WTC11 (cell line): ENCODE results near the gene TAF10. TPM values are rescaled to one million over a fixed set of nuclear protein-coding genes. Genes with fewer than 3 reads are reported as not detected.

ENCODE experiments used
- ATAC-seq: fragments of 200-7000 bp; cut with Tn5 transposase; 2 replicates; pipeline ENCODE4 v1.10.0; 2021; ENCODE audit warnings: mild to moderate bottlenecking, moderate library complexity
- CTCF ChIA-PET: fragments of 300-600 bp; sonication (Branson Sonifier 250); formaldehyde crosslinking; loops from one replicate; lab custom pipeline; 2021; ENCODE audit warnings: antibody characterized with exemption; lab: Charles Lee
- POLR2A ChIA-PET: fragments of 350-600 bp; sonication (Branson Sonifier 250); formaldehyde crosslinking; loops from one replicate; lab custom pipeline; 2021; ENCODE audit warnings: antibody characterized with exemption; lab: Charles Lee
- DNase-seq: peaks from one replicate; pipeline ENCODE4 v3.0.0; 2021; ENCODE audit warnings: low spot score
- H3K27ac Mint-ChIP-seq: 2 replicates; pipeline ENCODE4 v1.8.0; 2021; ENCODE audit warnings: mixed read lengths
- H3K27me3 Mint-ChIP-seq: 2 replicates; pipeline ENCODE4 v1.8.0; 2021; ENCODE audit warnings: low read depth, mild to moderate bottlenecking, moderate library complexity, mixed read lengths
- H3K36me3 Mint-ChIP-seq: 2 replicates; pipeline ENCODE4 v1.8.0; 2021; ENCODE audit warnings: mixed read lengths
- H3K4me1 Mint-ChIP-seq: 2 replicates; pipeline ENCODE4 v1.8.0; 2022; ENCODE audit warnings: mixed read lengths
- H3K4me3 Mint-ChIP-seq: 2 replicates; pipeline ENCODE4 v1.8.0; 2021; ENCODE audit warnings: mild to moderate bottlenecking, moderate library complexity, mixed read lengths
- H3K9me3 Mint-ChIP-seq: 2 replicates; pipeline ENCODE4 v1.8.0; 2021; ENCODE audit warnings: mixed read lengths
- CREB1 ChIP-seq: sonication (generic); formaldehyde crosslinking; IDR thresholded peaks from 2 replicates; pipeline ENCODE4 v1.8.0; 2023; ENCODE audit warnings: mild to moderate bottlenecking, missing genetic modification reagents
- E2F5 ChIP-seq: sonication (generic); formaldehyde crosslinking; IDR thresholded peaks from 2 replicates; pipeline ENCODE4 v1.8.1; 2022; ENCODE audit warnings: mild to moderate bottlenecking, moderate library complexity, missing genetic modification reagents
- GRHL2 ChIP-seq: fragments of 250-450 bp; sonication (Bioruptor Pico); IDR thresholded peaks from 2 replicates; pipeline ENCODE4 v1.8.0; 2022; ENCODE audit warnings: mild to moderate bottlenecking, moderate library complexity; ENCODE audit not compliant: insufficient replicate concordance, severe bottlenecking
- MAX ChIP-seq: sonication (generic); formaldehyde crosslinking; IDR thresholded peaks from 2 replicates; pipeline ENCODE4 v1.8.0; 2022; ENCODE audit warnings: mild to moderate bottlenecking, missing genetic modification reagents
- NR2C2 ChIP-seq: sonication (generic); formaldehyde crosslinking; IDR thresholded peaks from 2 replicates; pipeline ENCODE4 v1.8.0; 2022; ENCODE audit warnings: mild to moderate bottlenecking, missing genetic modification reagents
- PRRX2 ChIP-seq: fragments of 250-450 bp; sonication (Bioruptor Pico); IDR thresholded peaks from 2 replicates; pipeline ENCODE4 v1.8.0; 2021; ENCODE audit warnings: mild to moderate bottlenecking
- STAT6 ChIP-seq: sonication (generic); formaldehyde crosslinking; conservative IDR thresholded peaks from 2 replicates; pipeline ENCODE4 v1.8.1; 2023; ENCODE audit warnings: mild to moderate bottlenecking, low read depth, missing genetic modification reagents, moderate library complexity
- TCF7 ChIP-seq: sonication (generic); formaldehyde crosslinking; IDR thresholded peaks from 2 replicates; pipeline ENCODE4 v1.8.0; 2022; ENCODE audit warnings: mild to moderate bottlenecking, low read depth, missing genetic modification reagents, moderate library complexity
- TP53 ChIP-seq: sonication (generic); formaldehyde crosslinking; IDR thresholded peaks from 2 replicates; pipeline ENCODE4 v1.8.1; 2023; ENCODE audit warnings: mild to moderate bottlenecking, missing genetic modification reagents
- ZNF121 ChIP-seq: sonication (generic); formaldehyde crosslinking; IDR thresholded peaks from 2 replicates; pipeline ENCODE4 v1.8.0; 2023; ENCODE audit warnings: missing genetic modification reagents
- ZNF396 ChIP-seq: fragments of 250-450 bp; sonication (Bioruptor Pico); IDR thresholded peaks from 2 replicates; pipeline ENCODE4 v1.8.0; 2021; ENCODE audit warnings: mild to moderate bottlenecking, moderate library complexity, borderline replicate concordance
- total RNA-seq: library from RNA; stranded (reverse); gene quantifications from 3 replicates; pipeline ENCODE4 v1.2.3, GENCODE V29; 2021
- TF ChIP-seq, protein P1 (sequence below): sonication (generic); formaldehyde crosslinking; IDR thresholded peaks from 2 replicates; pipeline ENCODE4 v1.8.1; 2023; ENCODE audit warnings: mild to moderate bottlenecking, moderate library complexity, missing genetic modification reagents
- TF ChIP-seq, protein P2 (sequence below): fragments of 250-450 bp; sonication (Bioruptor Pico); conservative IDR thresholded peaks from 2 replicates; pipeline ENCODE4 v1.9.0; 2021; ENCODE audit warnings: mild to moderate bottlenecking
- TF ChIP-seq, protein P3 (sequence below): sonication (generic); formaldehyde crosslinking; IDR thresholded peaks from 2 replicates; pipeline ENCODE4 v1.8.1; 2022; ENCODE audit warnings: low read depth, mild to moderate bottlenecking, moderate library complexity, missing genetic modification reagents, borderline replicate concordance
- TF ChIP-seq, protein P4 (sequence below): sonication (generic); formaldehyde crosslinking; IDR thresholded peaks from 2 replicates; pipeline ENCODE4 v1.8.0; 2022; ENCODE audit warnings: mild to moderate bottlenecking, missing genetic modification reagents

TAF10 gene
- total RNA-seq, 1 experiment from 2014 or later, result 165 TPM

DNA sequence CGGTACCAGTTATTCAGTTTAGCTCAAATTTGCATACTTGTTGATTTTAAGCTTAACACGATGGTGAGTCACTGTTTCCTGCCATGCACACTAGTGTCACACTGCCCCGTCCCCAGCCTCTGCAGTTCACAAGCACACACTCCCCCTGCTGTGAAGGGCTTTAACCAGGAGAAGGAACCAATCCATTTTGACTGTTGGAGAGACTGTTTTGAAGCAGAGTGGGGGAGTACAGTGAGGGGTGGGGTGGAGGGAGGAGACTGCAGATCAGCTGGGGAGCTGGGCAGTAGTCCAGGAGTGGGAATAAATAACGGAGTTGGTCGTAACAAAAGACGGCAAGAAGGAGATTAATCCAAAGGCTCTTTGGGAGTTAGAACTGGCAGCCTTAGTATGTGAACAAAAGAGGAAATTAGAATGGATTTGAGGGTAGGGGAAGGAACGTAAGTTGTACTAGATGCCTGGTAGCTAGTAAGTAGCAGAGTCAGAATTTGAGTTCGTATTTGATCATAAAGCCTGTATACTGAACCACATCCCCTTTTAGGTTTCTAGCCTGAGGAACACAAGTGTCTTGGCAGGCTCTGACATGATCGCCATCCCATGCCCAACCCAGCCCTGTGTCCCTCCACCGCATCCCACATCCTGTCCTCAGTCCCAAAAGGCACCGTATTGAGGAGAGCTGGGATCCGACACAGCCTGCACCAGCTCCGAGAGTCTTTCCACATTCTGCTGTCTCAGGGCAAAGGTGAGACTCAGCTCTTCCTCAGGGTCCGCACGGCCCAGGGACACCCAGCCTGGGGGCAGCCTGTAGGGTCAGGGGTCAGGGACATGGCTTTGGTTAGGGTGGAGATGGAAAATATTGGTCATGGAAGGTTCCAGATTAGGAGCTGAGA, 6.3 kb upstream of the TAF10 start:
- no peak for DNase-seq
- no peaks in the 10 kb centered on the region for H3K9me3 Mint-ChIP-seq

DNA sequence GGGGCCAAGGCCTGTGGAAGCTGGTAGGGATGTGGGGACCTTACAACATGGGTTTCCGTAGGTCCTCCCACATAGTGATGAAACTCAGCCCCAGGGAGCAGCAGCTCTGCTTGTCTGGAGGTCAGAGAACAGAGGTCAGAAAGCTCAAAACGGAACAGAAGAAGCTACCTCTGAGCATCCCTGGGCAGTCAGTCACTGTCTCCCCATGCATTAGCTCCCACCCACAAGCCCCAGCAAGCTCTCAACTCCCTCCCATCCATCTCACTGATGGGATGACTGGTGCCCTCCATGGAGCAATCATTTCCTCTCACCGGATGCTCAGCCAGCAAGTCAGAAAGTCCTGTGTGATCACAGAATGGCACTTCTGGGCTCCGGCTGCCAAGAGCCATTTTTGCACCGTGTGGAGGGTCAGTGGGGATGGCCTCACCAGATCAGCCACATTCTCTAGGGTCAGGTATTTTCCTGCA, 5.3 kb upstream of the TAF10 start:
- no peak for DNase-seq
- CTCF ChIA-PET, result interaction anchor here (1.3 kb wide), 1 partner anchor 66 kb away, joined by 4 read pairs; the partner anchor contains the start of gene MRPL17
- H3K4me1 Mint-ChIP-seq, result no peaks in the 10 kb centered on the region
- TF ChIP-seq ZNF396 (no peak), NR2C2 (CRISPR knock-in tag) (no peak), TCF7 (CRISPR knock-in tag) (no peak), STAT6 (CRISPR knock-in tag) (no peak), TP53 (no peak), MAX (CRISPR knock-in tag) (no peak), GRHL2 (CRISPR knock-in tag) (no peak)
- TF ChIP-seq, all 79 proteins: peak for 0
- Mint-ChIP-seq H3K36me3 (no peaks in the 10 kb centered on the region), H3K27ac (no peak overlapping the region), H3K27me3 (no peaks in the 10 kb centered on the region), H3K4me3 (no peak overlapping the region), H3K9me3 (no peaks in the 10 kb centered on the region)
- POLR2A ChIA-PET, result no interaction called here
- ATAC-seq, result no peak

More for the DNA sequence above, 6.3 kb upstream of the TAF10 start:
- no peaks in the 10 kb centered on the region for H3K27me3 Mint-ChIP-seq
- H3K36me3 Mint-ChIP-seq, result no peaks in the 10 kb centered on the region
- CTCF ChIA-PET, result interaction anchor here (0.6 to 3.2 kb wide), 16 partner anchors 12 to 255 kb away, joined by 3 to 12 read pairs (median 4); partner anchors contain the start of genes ILK, MRPL17 and RRP8
- H3K27ac Mint-ChIP-seq, result no peak overlapping the region
- TF ChIP-seq ZNF121 (no peak), PRRX2 (CRISPR knock-in tag) (no peak), E2F5 (CRISPR knock-in tag) (no peak), NR2C2 (CRISPR knock-in tag) (no peak), CREB1 (no peak)
- TF ChIP-seq, protein P1, sequence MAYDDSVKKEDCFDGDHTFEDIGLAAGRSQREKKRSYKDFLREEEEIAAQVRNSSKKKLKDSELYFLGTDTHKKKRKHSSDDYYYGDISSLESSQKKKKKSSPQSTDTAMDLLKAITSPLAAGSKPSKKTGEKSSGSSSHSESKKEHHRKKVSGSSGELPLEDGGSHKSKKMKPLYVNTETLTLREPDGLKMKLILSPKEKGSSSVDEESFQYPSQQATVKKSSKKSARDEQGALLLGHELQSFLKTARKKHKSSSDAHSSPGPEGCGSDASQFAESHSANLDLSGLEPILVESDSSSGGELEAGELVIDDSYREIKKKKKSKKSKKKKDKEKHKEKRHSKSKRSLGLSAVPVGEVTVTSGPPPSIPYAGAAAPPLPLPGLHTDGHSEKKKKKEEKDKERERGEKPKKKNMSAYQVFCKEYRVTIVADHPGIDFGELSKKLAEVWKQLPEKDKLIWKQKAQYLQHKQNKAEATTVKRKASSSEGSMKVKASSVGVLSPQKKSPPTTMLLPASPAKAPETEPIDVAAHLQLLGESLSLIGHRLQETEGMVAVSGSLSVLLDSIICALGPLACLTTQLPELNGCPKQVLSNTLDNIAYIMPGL (CRISPR knock-in tag), result no peak
- TF ChIP-seq, protein P2, sequence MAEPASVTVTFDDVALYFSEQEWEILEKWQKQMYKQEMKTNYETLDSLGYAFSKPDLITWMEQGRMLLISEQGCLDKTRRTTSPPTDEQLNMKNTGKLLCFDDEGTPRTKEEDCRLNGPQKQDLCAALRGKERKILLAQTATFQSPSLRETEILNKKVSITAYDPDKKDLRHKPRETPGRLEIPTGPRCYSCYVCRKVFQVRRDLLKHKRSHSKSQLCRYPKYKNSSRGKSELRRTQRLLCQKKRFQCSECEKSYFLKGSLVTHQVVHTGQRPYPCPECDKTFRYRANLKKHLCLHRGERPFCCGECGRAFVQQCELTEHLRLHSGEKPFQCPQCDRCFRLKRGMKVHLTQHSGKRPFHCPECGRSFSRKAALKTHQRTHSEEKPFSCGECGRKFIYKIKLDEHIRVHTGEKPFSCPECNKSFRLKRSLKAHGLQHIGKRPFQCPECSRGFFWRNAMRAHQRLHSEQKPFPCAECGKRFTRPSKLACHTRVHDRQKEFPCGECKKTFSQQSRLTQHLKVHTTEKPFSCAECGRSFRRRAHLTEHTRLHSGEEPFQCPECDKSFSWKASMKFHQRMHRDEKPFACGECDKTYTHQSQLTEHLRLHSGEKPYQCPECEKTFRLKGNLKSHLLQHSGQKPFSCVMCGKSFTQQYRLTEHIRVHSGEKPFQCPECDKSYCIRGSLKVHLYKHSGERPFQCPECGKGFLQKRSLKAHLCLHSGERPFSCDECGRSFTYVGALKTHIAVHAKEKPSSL, result no peak
- TF ChIP-seq, protein P3, sequence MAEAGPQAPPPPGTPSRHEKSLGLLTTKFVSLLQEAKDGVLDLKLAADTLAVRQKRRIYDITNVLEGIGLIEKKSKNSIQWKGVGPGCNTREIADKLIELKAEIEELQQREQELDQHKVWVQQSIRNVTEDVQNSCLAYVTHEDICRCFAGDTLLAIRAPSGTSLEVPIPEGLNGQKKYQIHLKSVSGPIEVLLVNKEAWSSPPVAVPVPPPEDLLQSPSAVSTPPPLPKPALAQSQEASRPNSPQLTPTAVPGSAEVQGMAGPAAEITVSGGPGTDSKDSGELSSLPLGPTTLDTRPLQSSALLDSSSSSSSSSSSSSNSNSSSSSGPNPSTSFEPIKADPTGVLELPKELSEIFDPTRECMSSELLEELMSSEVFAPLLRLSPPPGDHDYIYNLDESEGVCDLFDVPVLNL (CRISPR knock-in tag), result no peak
- TF ChIP-seq, protein P4, sequence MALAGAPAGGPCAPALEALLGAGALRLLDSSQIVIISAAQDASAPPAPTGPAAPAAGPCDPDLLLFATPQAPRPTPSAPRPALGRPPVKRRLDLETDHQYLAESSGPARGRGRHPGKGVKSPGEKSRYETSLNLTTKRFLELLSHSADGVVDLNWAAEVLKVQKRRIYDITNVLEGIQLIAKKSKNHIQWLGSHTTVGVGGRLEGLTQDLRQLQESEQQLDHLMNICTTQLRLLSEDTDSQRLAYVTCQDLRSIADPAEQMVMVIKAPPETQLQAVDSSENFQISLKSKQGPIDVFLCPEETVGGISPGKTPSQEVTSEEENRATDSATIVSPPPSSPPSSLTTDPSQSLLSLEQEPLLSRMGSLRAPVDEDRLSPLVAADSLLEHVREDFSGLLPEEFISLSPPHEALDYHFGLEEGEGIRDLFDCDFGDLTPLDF (CRISPR knock-in tag), result no peak
- POLR2A ChIA-PET, result interaction anchor here (0.5 to 1.8 kb wide), 7 partner anchors 11 to 75 kb away, joined by 3 to 6 read pairs (median 4); partner anchors contain the start of genes ILK and MRPL17
- H3K4me3 Mint-ChIP-seq, result no peak overlapping the region
- no peaks in the 10 kb centered on the region for H3K4me1 Mint-ChIP-seq
- ATAC-seq, result no peak
